ENCODE data around the gene ADTRP.

Gene ADTRP

DNA sequence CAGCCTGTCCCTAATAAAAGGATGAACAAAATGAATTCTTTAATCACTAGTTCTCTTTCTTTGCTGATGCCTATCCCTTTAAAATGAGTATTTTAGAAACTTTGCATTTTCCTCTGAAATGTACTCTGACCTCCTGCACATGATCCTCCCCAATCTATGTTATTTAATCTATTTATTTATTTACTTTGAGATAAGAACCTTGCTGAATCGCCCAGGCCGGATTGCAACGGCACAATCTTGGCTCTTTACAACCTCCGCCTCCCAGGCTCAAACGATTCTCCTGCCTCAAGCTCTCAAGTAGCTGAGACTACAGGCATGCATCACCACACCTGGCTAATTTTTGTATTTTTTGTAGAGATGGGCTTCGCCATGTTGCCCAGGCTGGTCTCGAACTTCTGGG lies 27.9 kb downstream of the ADTRP start:
- DNase-seq (ENCODE audit: low read depth in 2 of 2), result no peak
- H3K4me3 ChIP-seq (replicated peaks in 1 of 2; ENCODE audit: low read depth in 2 of 2, low read length in 2 of 2), result no peak overlapping the region
- TF ChIP-seq, protein P1, sequence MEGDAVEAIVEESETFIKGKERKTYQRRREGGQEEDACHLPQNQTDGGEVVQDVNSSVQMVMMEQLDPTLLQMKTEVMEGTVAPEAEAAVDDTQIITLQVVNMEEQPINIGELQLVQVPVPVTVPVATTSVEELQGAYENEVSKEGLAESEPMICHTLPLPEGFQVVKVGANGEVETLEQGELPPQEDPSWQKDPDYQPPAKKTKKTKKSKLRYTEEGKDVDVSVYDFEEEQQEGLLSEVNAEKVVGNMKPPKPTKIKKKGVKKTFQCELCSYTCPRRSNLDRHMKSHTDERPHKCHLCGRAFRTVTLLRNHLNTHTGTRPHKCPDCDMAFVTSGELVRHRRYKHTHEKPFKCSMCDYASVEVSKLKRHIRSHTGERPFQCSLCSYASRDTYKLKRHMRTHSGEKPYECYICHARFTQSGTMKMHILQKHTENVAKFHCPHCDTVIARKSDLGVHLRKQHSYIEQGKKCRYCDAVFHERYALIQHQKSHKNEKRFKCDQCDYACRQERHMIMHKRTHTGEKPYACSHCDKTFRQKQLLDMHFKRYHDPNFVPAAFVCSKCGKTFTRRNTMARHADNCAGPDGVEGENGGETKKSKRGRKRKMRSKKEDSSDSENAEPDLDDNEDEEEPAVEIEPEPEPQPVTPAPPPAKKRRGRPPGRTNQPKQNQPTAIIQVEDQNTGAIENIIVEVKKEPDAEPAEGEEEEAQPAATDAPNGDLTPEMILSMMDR (IDR thresholded peaks at IDR 0.05; ENCODE audit: low read depth, low read length), result no peak

DNA sequence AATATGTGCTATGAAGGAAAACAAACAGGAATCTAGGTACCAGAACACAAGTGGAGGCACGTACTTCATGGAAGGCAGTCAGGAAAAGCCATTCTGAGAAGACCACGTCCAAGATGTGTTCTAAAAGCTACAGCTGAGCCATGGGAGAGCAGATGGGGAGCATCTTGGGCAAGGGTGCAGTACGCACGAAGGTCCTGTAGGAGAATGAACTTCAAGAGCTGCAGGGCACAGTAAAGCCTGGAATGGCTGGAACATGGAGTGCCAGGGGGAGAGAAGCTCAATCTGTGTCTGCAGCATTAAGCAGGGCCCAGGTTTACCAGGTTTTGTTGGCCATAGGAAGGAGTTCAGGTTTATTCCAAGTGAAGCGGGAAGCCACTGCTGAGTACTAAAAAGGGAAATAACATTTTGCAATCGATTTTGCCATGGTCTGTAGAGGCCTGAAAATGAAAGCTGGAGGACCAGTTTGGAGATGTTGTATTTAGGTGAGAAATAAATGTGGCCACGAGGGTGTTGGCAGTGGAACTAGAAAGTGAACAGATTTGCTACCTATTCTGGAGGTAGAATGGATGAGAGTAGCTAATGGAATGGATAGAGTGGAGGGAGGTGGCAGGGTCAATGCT lies 29.9 kb downstream of the ADTRP start:
- no peak overlapping the region for H3K4me3 ChIP-seq (replicated peaks in 1 of 2; ENCODE audit: low read depth in 2 of 2, low read length in 2 of 2)
- DNase-seq (ENCODE audit: low read depth in 2 of 2), result no peak
- TF ChIP-seq, protein P1 (IDR thresholded peaks at IDR 0.05; ENCODE audit: low read depth, low read length), result peak; percentile 3

DNA sequence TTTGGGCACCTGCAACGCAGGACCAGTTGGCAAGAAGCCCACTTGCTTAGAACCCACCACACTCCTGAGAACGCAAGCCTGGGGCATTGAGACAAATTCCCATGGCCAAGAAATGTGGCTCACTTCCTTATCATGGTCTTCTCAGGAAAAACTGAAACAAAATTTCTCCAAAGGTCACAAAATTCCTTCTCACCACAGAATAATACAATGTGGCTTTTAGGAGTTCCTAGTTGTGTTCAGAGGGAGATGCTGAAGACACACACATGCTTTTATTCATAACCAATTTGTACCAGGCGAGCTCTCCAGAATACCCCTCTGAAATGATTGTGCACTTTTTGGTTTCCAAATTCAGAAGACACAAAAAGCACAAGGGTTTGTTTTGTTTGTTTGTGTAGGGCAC lies 31.6 kb downstream of the ADTRP start:
- DNase-seq (ENCODE audit: low read depth in 2 of 2), result no peak
- no peak overlapping the region for H3K4me3 ChIP-seq (replicated peaks in 1 of 2; ENCODE audit: low read depth in 2 of 2, low read length in 2 of 2)

GRCh38 chr6:11744753-11745152 lies 33.9 kb downstream of the ADTRP start:
- TF ChIP-seq, protein P1 (IDR thresholded peaks at IDR 0.05; ENCODE audit: low read depth, low read length), result no peak
- H3K4me3 ChIP-seq (replicated peaks in 1 of 2; ENCODE audit: low read depth in 2 of 2, low read length in 2 of 2), result no peak overlapping the region
- DNase-seq (ENCODE audit: low read depth in 2 of 2), result peak; percentile 90 to 95

More for the DNA sequence above, 31.6 kb downstream of the ADTRP start:
- TF ChIP-seq, protein P1 (IDR thresholded peaks at IDR 0.05; ENCODE audit: low read depth, low read length), result no peak

GRCh38 chr6:11744101-11744500 lies 34.5 kb downstream of the ADTRP start:
- no peak for DNase-seq (ENCODE audit: low read depth in 2 of 2)
- no peak overlapping the region for H3K4me3 ChIP-seq (replicated peaks in 1 of 2; ENCODE audit: low read depth in 2 of 2, low read length in 2 of 2)
- TF ChIP-seq, protein P1 (IDR thresholded peaks at IDR 0.05; ENCODE audit: low read depth, low read length), result no peak

- DNase-seq (ENCODE audit: low read depth in 2 of 2), result no peak
- TF ChIP-seq, protein P1 (IDR thresholded peaks at IDR 0.05; ENCODE audit: low read depth, low read length), result no peak
- no peak overlapping the region for H3K4me3 ChIP-seq (replicated peaks in 1 of 2; ENCODE audit: low read depth in 2 of 2, low read length in 2 of 2)
Measured at GRCh38 chr6:11740875-11741274, 37.7 kb downstream of the ADTRP start.

Measured in cardiac fibroblast (primary cell).